K562 (cell line): ENCODE data around the gene ANK2. TPM values are rescaled to one million over a fixed set of nuclear protein-coding genes. Genes with fewer than 3 reads are reported as not detected.

Experiments used
- ATAC-seq: fragments of 200-7000 bp; cut with Tn5 transposase; 3 replicates; pipeline ENCODE4 v1.9.1; 2020; ENCODE audit warnings: moderate library complexity
- BruUV-seq: library from RNA; stranded (reverse); fragments of 400-500 nt; replicated peaks from 2 replicates; lab custom pipeline; 2021; lab: Mats Ljungman, UMichigan
- CTCF ChIA-PET: fragments of 300-600 bp; formaldehyde crosslinking; extraction: SDS; loops from one replicate; lab custom pipeline; 2021; ENCODE audit warnings: low intra/inter-chr PET ratio; lab: Yijun Ruan, JAX
- POLR2A ChIA-PET: fragments of 300-600, 350-650 bp; sonication (Branson Sonifier 250); formaldehyde crosslinking; extraction: SDS; loops from one replicate; lab custom pipeline; 2021; ENCODE audit warnings: antibody characterized with exemption, inconsistent platforms; lab: Yijun Ruan, JAX
- DNase-seq, 4 experiments: peaks; one replicate each; pipeline versions ENCODE4 v3.0.0 to v3.0.0-alpha.2; 2011 to 2018; ENCODE audit warnings: low spot score in 3 of 4, mixed read lengths in 3 of 4; ENCODE audit errors: extremely low read depth in 1 of 4
- FAIRE-seq: peaks from 2 replicates; lab custom pipeline; 2011; peaks lifted over from hg19 to GRCh38; lab: Jason Lieb, UNC
- H2AFZ ChIP-seq: 2 replicates; pipeline ENCODE4 v1.6.0; 2011; ENCODE audit warnings: low read depth, low read length, control low read depth, inconsistent platforms
- H3K27ac ChIP-seq: fragments of 200-600 bp; 3 replicates; pipeline ENCODE4 v1.8.0; 2011; ENCODE audit warnings: low read depth, mild to moderate bottlenecking, control low read depth, inconsistent platforms, low read length, moderate library complexity, mixed read lengths; ENCODE audit errors: extremely low read depth
- H3K27me3 ChIP-seq, 2 experiments: fragments of 300-600 bp in 1 of 2; 2 replicates in 1 of 2; 3 replicates in 1 of 2; pipeline versions ENCODE4 v1.6.0 to v1.8.0; 2011; ENCODE audit warnings: inconsistent platforms in 2 of 2, low read length in 2 of 2, mild to moderate bottlenecking in 1 of 2, mixed read lengths in 1 of 2, moderate library complexity in 1 of 2; ENCODE audit not compliant: control insufficient read depth in 2 of 2, insufficient read depth in 2 of 2
- H3K36me3 ChIP-seq: fragments of 300-600 bp; 3 replicates; pipeline ENCODE4 v1.8.0; 2011; ENCODE audit warnings: mild to moderate bottlenecking, low read length, inconsistent platforms; ENCODE audit not compliant: control insufficient read depth, insufficient read depth
- H3K4me1 ChIP-seq, 2 experiments: fragments of 200-600 bp in 1 of 2; replicated peaks in 1 of 2; 2 replicates in 1 of 2; 3 replicates in 1 of 2; pipeline versions ENCODE4 v1.5.1 to v1.8.0; 2011; ENCODE audit warnings: inconsistent platforms in 2 of 2, low read length in 2 of 2, mild to moderate bottlenecking in 1 of 2, mixed read lengths in 1 of 2, moderate library complexity in 1 of 2; ENCODE audit not compliant: control insufficient read depth in 2 of 2, insufficient read depth in 2 of 2
- H3K4me2 ChIP-seq: 2 replicates; pipeline ENCODE4 v1.6.1; 2011; ENCODE audit warnings: low read length, control low read depth, inconsistent platforms, mixed read lengths; ENCODE audit not compliant: insufficient read depth
- H3K4me3 ChIP-seq: fragments of 200-600 bp; sonication (generic), shearing (Covaris generic); 2 replicates; pipeline ENCODE4 v1.5.1; 2016; ENCODE audit warnings: control low read depth, inconsistent platforms
- H3K79me2 ChIP-seq: fragments of 200-600 bp; 3 replicates; pipeline ENCODE4 v1.8.0; 2011; ENCODE audit warnings: low read length, inconsistent platforms; ENCODE audit not compliant: control insufficient read depth, insufficient read depth
- H3K9ac ChIP-seq, 2 experiments: 2 replicates each; pipeline versions ENCODE4 v1.6.0 to v1.6.1; 2011; ENCODE audit warnings: low read depth in 2 of 2, low read length in 2 of 2, control low read depth in 1 of 2, inconsistent platforms in 1 of 2, mild to moderate bottlenecking in 1 of 2, mixed read lengths in 1 of 2; ENCODE audit not compliant: insufficient read depth in 1 of 2
- H3K9me1 ChIP-seq: one replicate; pipeline ENCODE4 v1.6.0; 2011; ENCODE audit warnings: inconsistent platforms, mild to moderate bottlenecking, low read length, moderate library complexity; ENCODE audit not compliant: control insufficient read depth, insufficient read depth
- H3K9me3 ChIP-seq: replicated peaks from 2 replicates; pipeline ENCODE4 v1.5.1; 2011; ENCODE audit warnings: low read depth, low read length, inconsistent platforms; ENCODE audit not compliant: control insufficient read depth, insufficient read depth
- H4K20me1 ChIP-seq: replicated peaks from 2 replicates; pipeline ENCODE4 v1.6.1; 2011; ENCODE audit warnings: low read length, inconsistent platforms, mixed read lengths; ENCODE audit not compliant: control insufficient read depth, insufficient read depth
- ATF1 ChIP-seq, 2 experiments: fragments of 450-650 bp in 1 of 2; IDR thresholded peaks; 2 replicates each; pipeline ENCODE4 v1.6.1; 2016; ENCODE audit warnings: missing compliant biosample characterization in 1 of 2, missing genetic modification characterization in 1 of 2
- CAMTA2 ChIP-seq: fragments of 250-450 bp; sonication (Bioruptor Pico); conservative IDR thresholded peaks from 2 replicates; pipeline ENCODE4 v1.5.1; 2022
- CBX1 ChIP-seq: sonication (generic); IDR thresholded peaks from 2 replicates; pipeline ENCODE4 v1.6.1; 2016; ENCODE audit warnings: antibody characterized with exemption, low read depth, mild to moderate bottlenecking
- CBX8 ChIP-seq: fragments of 200-600 bp; sonication (generic); IDR thresholded peaks from 2 replicates; pipeline ENCODE4 v1.6.1; 2012; ENCODE audit warnings: borderline replicate concordance, mixed run types, low read depth, mild to moderate bottlenecking, moderate library complexity, mixed read lengths, low read length, control low read depth, inconsistent platforms; ENCODE audit not compliant: poor library complexity, severe bottlenecking; ENCODE audit errors: extremely low read depth
- ESRRA ChIP-seq: fragments of 450-650 bp; IDR thresholded peaks from 2 replicates; pipeline ENCODE4 v1.6.1; 2014; ENCODE audit warnings: low read depth, mild to moderate bottlenecking, moderate library complexity, borderline replicate concordance
- FOXJ2 ChIP-seq: fragments of 200-800 bp; sonication (Bioruptor generic); IDR thresholded peaks from 2 replicates; pipeline ENCODE4 v1.6.1; 2016; ENCODE audit warnings: missing genetic modification characterization, missing compliant biosample characterization
- GATAD2B ChIP-seq: fragments of 450-650 bp; IDR thresholded peaks from 2 replicates; pipeline ENCODE4 v1.6.1; 2017; ENCODE audit warnings: mild to moderate bottlenecking, borderline replicate concordance
- MYNN ChIP-seq, 2 experiments: sonication (generic); formaldehyde crosslinking in 1 of 2; IDR thresholded peaks; 2 replicates each; pipeline versions ENCODE4 v1.5.0 to v1.6.1; 2016 to 2020; ENCODE audit warnings: antibody characterized with exemption in 1 of 2, missing genetic modification reagents in 1 of 2
- NFYB ChIP-seq: IDR thresholded peaks from 2 replicates; pipeline ENCODE4 v1.6.1; 2011; ENCODE audit warnings: mild to moderate bottlenecking, moderate library complexity; ENCODE audit not compliant: insufficient read length; ENCODE audit errors: extremely low read depth
- PML ChIP-seq: IDR thresholded peaks from 2 replicates; pipeline ENCODE4 v1.6.1; 2012; ENCODE audit warnings: low read length, inconsistent platforms
- POLR3A ChIP-seq: IDR thresholded peaks from 2 replicates; pipeline ENCODE4 v1.6.1; 2011; ENCODE audit warnings: borderline replicate concordance, mild to moderate bottlenecking, moderate library complexity; ENCODE audit not compliant: insufficient read length, insufficient read depth; ENCODE audit errors: extremely low read depth
- RBBP5 ChIP-seq: fragments of 200-600 bp; sonication (generic); IDR thresholded peaks from 2 replicates; pipeline ENCODE4 v1.6.1; 2012; ENCODE audit warnings: borderline replicate concordance, mild to moderate bottlenecking, low read length, control low read depth, inconsistent platforms; ENCODE audit not compliant: insufficient read depth, poor library complexity, severe bottlenecking
- RUNX1 ChIP-seq: sonication (generic); IDR thresholded peaks from 2 replicates; pipeline ENCODE4 v1.6.1; 2016; ENCODE audit warnings: antibody characterized with exemption, low read depth
- ZKSCAN8 ChIP-seq: fragments of 200-800 bp; sonication (Bioruptor generic); IDR thresholded peaks from 2 replicates; pipeline ENCODE4 v1.6.1; 2016; ENCODE audit warnings: missing genetic modification characterization, missing compliant biosample characterization
- ZNF124 ChIP-seq: sonication (generic); formaldehyde crosslinking; IDR thresholded peaks from 2 replicates; pipeline ENCODE4 v1.8.1; 2022; ENCODE audit warnings: missing genetic modification reagents
- ZNF282 ChIP-seq: sonication (generic); formaldehyde crosslinking; IDR thresholded peaks from 2 replicates; pipeline ENCODE4 v1.8.1; 2023; ENCODE audit warnings: missing genetic modification reagents
- WGBS: fragments of 100-300 bp; shearing (Covaris generic); methylation state at CpG from one replicate; pipeline ENCODE4 v1.1.6; 2016; ENCODE audit warnings: low coverage, mixed read lengths; ENCODE audit not compliant: insufficient coverage; ENCODE audit errors: missing lambda C conversion rate; 5-methylcytosine and 5-hydroxymethylcytosine counted together
- in situ Hi-C: fragments of 300-500 bp; cut with MboI; formaldehyde crosslinking; loops from 4 replicates; pipeline ENCODE4 v1.15.0; 2018; ENCODE audit warnings: inconsistent platforms, mixed read lengths
- intact Hi-C: fragments of 100-400 bp; cut with micrococcal nuclease; formaldehyde crosslinking; loops from 2 replicates; pipeline ENCODE4 v1.14.2; 2022
- polyA plus RNA-seq, 8 experiments: library from polyadenylated mRNA; depleted of rRNA in 4 of 8; stranded (reverse) in 5 of 8; unstranded in 3 of 8; fragments of >200 nt; fragmentation: Nextera tagmentation in 2 of 8; fragmentation: Illumina TruSeq in 1 of 8; extraction: Ambion mirVana in 2 of 8; extraction: Trizol in 1 of 8; gene quantifications; 2 replicates each; pipeline versions ENCODE4 v1.2.1 to v1.2.3, GENCODE V29; 2011 to 2014; ENCODE audit warnings: inconsistent platforms in 1 of 8, missing spikeins in 1 of 8
- total RNA-seq, 7 experiments: library from RNA; depleted of rRNA in 6 of 7; stranded (reverse); fragments of >200 nt in 6 of 7; fragmentation: Illumina TruSeq in 2 of 7; extraction: Trizol in 2 of 7; gene quantifications; 2 replicates each; pipeline versions ENCODE4 v1.2.1 to v1.2.3, GENCODE V29; 2011 to 2021; ENCODE audit warnings: low replicate concordance in 1 of 7

ANK2 gene
- total and polyA plus RNA-seq, 9 of the 15 experiments (the other 6 are each of a cell fraction or from before 2014, with no cell fraction given): 0.07 to 0.24 TPM; not detected in 7

- H3K27ac ChIP-seq: no peak overlapping the region
- H3K4me1 ChIP-seq: no peaks in the 10 kb centered on the region; a peak in 1 of 5 replicates
- no peaks in the 10 kb centered on the region for H3K9me1 ChIP-seq
- in situ Hi-C loops (no loop called here), intact Hi-C loops (no loop called here)
- no peaks in the 10 kb centered on the region for H3K79me2 ChIP-seq
- no peak overlapping the region for H3K4me2 ChIP-seq
- 5% methylated on average over 5 of the region's 5 CpGs for WGBS
- TF ChIP-seq MYNN (IDR thresholded peaks at IDR 0.05) (no peak), MYNN (CRISPR knock-in tag; IDR thresholded peaks at IDR 0.05) (no peak), ZKSCAN8 (no peak)
- no peaks in the 10 kb centered on the region for H3K27me3 ChIP-seq
- no peak for ATAC-seq
- H2AFZ ChIP-seq: no peak overlapping the region
- no peak for FAIRE-seq
- no peaks in the 10 kb centered on the region for H4K20me1 ChIP-seq
- no peak for DNase-seq
- no peak overlapping the region for H3K9ac ChIP-seq
- BruUV-seq: no TSS peak
- no peak overlapping the region for H3K4me3 ChIP-seq
- POLR2A ChIA-PET: no interaction called here
- no peaks in the 10 kb centered on the region for H3K36me3 ChIP-seq
- no peaks in the 10 kb centered on the region for H3K9me3 ChIP-seq
- CTCF ChIA-PET: no interaction called here
Measured at GRCh38 chr4:113332701-113333100, 283.2 kb downstream of the ANK2 start.

DNA sequence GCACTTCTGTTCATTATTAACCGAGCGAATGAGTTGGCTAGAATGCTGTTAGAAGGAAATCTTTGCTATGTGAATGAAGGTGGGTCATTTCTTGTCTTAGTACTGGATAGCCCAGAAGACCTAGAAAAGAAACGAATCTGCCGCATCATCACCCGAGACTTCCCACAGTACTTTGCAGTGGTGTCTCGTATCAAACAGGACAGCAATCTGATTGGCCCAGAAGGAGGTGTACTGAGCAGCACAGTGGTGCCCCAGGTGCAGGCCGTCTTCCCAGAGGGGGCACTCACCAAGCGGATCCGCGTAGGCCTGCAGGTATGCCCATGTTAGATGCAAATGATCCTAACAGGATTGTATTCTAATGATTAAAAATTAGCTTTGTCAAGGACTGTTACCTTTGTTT is 286.3 kb downstream of the ANK2 start:
- Histone ChIP-seq H3K27me3 (no peaks in the 10 kb centered on the region), H3K9me3 (no peaks in the 10 kb centered on the region), H3K4me3 (no peak overlapping the region), H3K27ac (no peak overlapping the region), H4K20me1 (no peaks in the 10 kb centered on the region), H3K79me2 (no peaks in the 10 kb centered on the region), H2AFZ (no peak overlapping the region), H3K4me1 (no peaks in the 10 kb centered on the region; a peak in 1 of 5 replicates), H3K36me3 (no peaks in the 10 kb centered on the region), H3K4me2 (no peak overlapping the region), H3K9ac (no peak overlapping the region), H3K9me1 (no peaks in the 10 kb centered on the region)
- in situ Hi-C loops (no loop called here), intact Hi-C loops (no loop called here)
- DNase-seq: no peak
- 0% methylated on average over 6 of the region's 10 CpGs for WGBS
- CTCF ChIA-PET: no interaction called here
- no TSS peak for BruUV-seq
- no peak for ATAC-seq
- FAIRE-seq: no peak
- POLR2A ChIA-PET: no interaction called here
- TF ChIP-seq PML: no peak
- TF ChIP-seq ZNF124 (CRISPR knock-in tag): no peak
- TF ChIP-seq RUNX1: no peak
- TF ChIP-seq POLR3A: no peak
- TF ChIP-seq ESRRA: no peak
- no peak for TF ChIP-seq CBX8
- TF ChIP-seq ATF1 (CRISPR knock-in tag; IDR thresholded peaks at IDR 0.05): no peak
- TF ChIP-seq ATF1 (tag; IDR thresholded peaks at IDR 0.05): no peak
- no peak for TF ChIP-seq NFYB
- TF ChIP-seq FOXJ2 (tag): no peak
- TF ChIP-seq RBBP5: no peak
- TF ChIP-seq ZNF282: no peak
- no peak for TF ChIP-seq CBX1
- TF ChIP-seq GATAD2B: no peak
- TF ChIP-seq CAMTA2 (CRISPR knock-in tag): no peak
